Measurements from ENCODE around the gene WTAP.

GRCh38 chr6:159684013-159684304 is 43.3 kb upstream of the WTAP start:
- TF ChIP-seq CTCF (IDR thresholded peaks at IDR 0.05) (no peak), POLR2A (IDR thresholded peaks at IDR 0.05) (no peak)

All from transverse colon (tissue), 3 donors.